Measurements from ENCODE around the gene CYP2E1. TPM values are rescaled to one million over a fixed set of nuclear protein-coding genes. Genes with fewer than 3 reads are reported as not detected.
"Not testable (repeated sequence)": the region's sequence is repeated elsewhere in the genome, so short reads cannot be mapped to it uniquely, and the experiment has no call there.

Gene CYP2E1
- total RNA-seq, 1 experiment from 2014 or later = not detected

- no peak for DNase-seq (ENCODE audit: low spot score)
These were observed 1.2 kb downstream of the CYP2E1 start for GRCh38 chr10:133528296-133528844.

GRCh38 chr10:133528845-133529575, 1.8 kb downstream of the CYP2E1 start:
- DNase-seq (ENCODE audit: low spot score) = no peak

GRCh38 chr10:133529576-133529946, 2.4 kb downstream of the CYP2E1 start:
- DNase-seq (ENCODE audit: low spot score) = no peak

- no peak for DNase-seq (ENCODE audit: low spot score)
These were observed 3.3 kb downstream of the CYP2E1 start for GRCh38 chr10:133530506-133530905.

- DNase-seq (ENCODE audit: low spot score) = no peak
These were observed 5.7 kb downstream of the CYP2E1 start for GRCh38 chr10:133532871-133533270.

GRCh38 chr10:133534417-133534816, 7.3 kb downstream of the CYP2E1 start:
- no peak for DNase-seq (ENCODE audit: low spot score)

GRCh38 chr10:133536198-133536597, 9.0 kb downstream of the CYP2E1 start:
- DNase-seq (ENCODE audit: low spot score) = no peak

GRCh38 chr10:133537546-133538545, 10.7 kb downstream of the CYP2E1 start:
- no peak for DNase-seq (ENCODE audit: low spot score)

- DNase-seq (ENCODE audit: low spot score) = not testable (repeated sequence)
These were observed 14.3 kb downstream of the CYP2E1 start for GRCh38 chr10:133541441-133541975.

- DNase-seq (ENCODE audit: low spot score) = no peak
These were observed 17.3 kb downstream of the CYP2E1 start for GRCh38 chr10:133544506-133544905.

GRCh38 chr10:133554600-133554999, 27.4 kb downstream of the CYP2E1 start:
- no peak for DNase-seq (ENCODE audit: low spot score)

- DNase-seq (ENCODE audit: low spot score) = no peak
These were observed 28.4 kb downstream of the CYP2E1 start for GRCh38 chr10:133555521-133555920.

GRCh38 chr10:133557381-133557780, 30.2 kb downstream of the CYP2E1 start:
- no peak for DNase-seq (ENCODE audit: low spot score)

- DNase-seq (ENCODE audit: low spot score) = no peak
These were observed 32.1 kb downstream of the CYP2E1 start for GRCh38 chr10:133559216-133559615.

GRCh38 chr10:133564816-133565215, 37.7 kb downstream of the CYP2E1 start:
- DNase-seq (ENCODE audit: low spot score) = no peak

GRCh38 chr10:133565441-133566294, 38.5 kb downstream of the CYP2E1 start, which contains the start of gene SYCE1:
Gene SYCE1, minus strand, starts transcription at chr10:133565583. Its CDS starts 54 bp downstream, at chr10:133565529.
- no peak for DNase-seq (ENCODE audit: low spot score)

GRCh38 chr10:133567119-133567518, 40.0 kb downstream of the CYP2E1 start:
- DNase-seq (ENCODE audit: low spot score) = no peak

- DNase-seq (ENCODE audit: low spot score) = no peak
These were observed 40.6 kb downstream of the CYP2E1 start for GRCh38 chr10:133567609-133568286.

GRCh38 chr10:133568287-133568614, 41.1 kb downstream of the CYP2E1 start:
- no peak for DNase-seq (ENCODE audit: low spot score)

- not testable (repeated sequence) for DNase-seq (ENCODE audit: low spot score)
These were observed 41.8 kb downstream of the CYP2E1 start for GRCh38 chr10:133568831-133569527.
